GM12878 (cell line): Measurements from ENCODE around the gene TGFBR1. TPM values are rescaled to one million over a fixed set of nuclear protein-coding genes. Genes with fewer than 3 reads are reported as not detected.

ENCODE experiments used
- ATAC-seq: fragments of 200-7000 bp; cut with Tn5 transposase; 3 replicates; pipeline ENCODE4 v1.9.1; 2020; ENCODE audit warnings: mild to moderate bottlenecking, moderate library complexity
- BruUV-seq: library from RNA; stranded (reverse); fragments of 400-500 nt; replicated peaks from 2 replicates; lab custom pipeline; 2021; lab: Mats Ljungman, UMichigan
- CTCF ChIA-PET: fragments of 300-600 bp; sonication (Branson Sonifier 250); formaldehyde crosslinking; extraction: SDS; loops from one replicate; lab custom pipeline; 2021; ENCODE audit warnings: inconsistent platforms; lab: Yijun Ruan, JAX
- POLR2A ChIA-PET: fragments of 350-600 bp; formaldehyde crosslinking; extraction: SDS; loops from one replicate; lab custom pipeline; 2021; ENCODE audit warnings: inconsistent platforms; lab: Charles Lee
- RAD21 ChIA-PET: fragments of 300-600 bp; sonication (Branson Sonifier 250); formaldehyde crosslinking; loops from one replicate; lab custom pipeline; 2023; ENCODE audit warnings: antibody characterized with exemption; ENCODE audit not compliant: unreplicated experiment; lab: Charles Lee
- SMC1A ChIA-PET: fragments of 300-600 bp; sonication (Branson Sonifier 250); formaldehyde crosslinking; loops from one replicate; lab custom pipeline; 2023; ENCODE audit not compliant: unreplicated experiment, uncharacterized antibody; lab: Charles Lee
- DNase-seq: peaks from one replicate; pipeline ENCODE4 v3.0.0-alpha.2; 2011; ENCODE audit warnings: low read depth, low spot score
- FAIRE-seq: peaks from 3 replicates; lab custom pipeline; 2011; peaks lifted over from hg19 to GRCh38; lab: Jason Lieb, UNC
- H2AFZ ChIP-seq: 2 replicates; pipeline ENCODE4 v1.6.0; 2011; ENCODE audit warnings: low read depth, low read length, control low read depth; ENCODE audit not compliant: control insufficient read depth
- H3K27ac ChIP-seq: 2 replicates; pipeline ENCODE4 v1.5.1; 2011; ENCODE audit warnings: control low read depth; ENCODE audit not compliant: control insufficient read depth, insufficient read depth
- H3K27me3 ChIP-seq, 2 experiments: replicated peaks in 1 of 2; 2 replicates each; pipeline versions ENCODE4 v1.6.0 to v1.6.1; 2011; ENCODE audit warnings: low read length in 1 of 2; ENCODE audit not compliant: control insufficient read depth in 2 of 2, insufficient read depth in 2 of 2
- H3K36me3 ChIP-seq, 2 experiments: 2 replicates each; pipeline ENCODE4 v1.5.1; 2011; ENCODE audit warnings: low read length in 1 of 2; ENCODE audit not compliant: control insufficient read depth in 2 of 2, insufficient read depth in 2 of 2
- H3K4me1 ChIP-seq: 2 replicates; pipeline ENCODE4 v1.6.1; 2011; ENCODE audit warnings: mild to moderate bottlenecking, low read length, moderate library complexity, mixed read lengths; ENCODE audit not compliant: control insufficient read depth, insufficient read depth
- H3K4me2 ChIP-seq: 2 replicates; pipeline ENCODE4 v1.6.0; 2011; ENCODE audit warnings: control low read depth; ENCODE audit not compliant: control insufficient read depth, insufficient read depth
- H3K4me3 ChIP-seq: fragments of 200-600 bp; sonication (generic); 2 replicates; pipeline ENCODE4 v1.5.1; 2016
- H3K79me2 ChIP-seq: 2 replicates; pipeline ENCODE4 v1.6.0; 2011; ENCODE audit warnings: low read length; ENCODE audit not compliant: control insufficient read depth, insufficient read depth
- H3K9ac ChIP-seq: 2 replicates; pipeline ENCODE4 v1.8.0; 2011; ENCODE audit warnings: low read length, control low read depth, mixed read lengths; ENCODE audit not compliant: control insufficient read depth, insufficient read depth
- H3K9me3 ChIP-seq: replicated peaks from 3 replicates; pipeline ENCODE4 v1.5.1; 2011; ENCODE audit warnings: mild to moderate bottlenecking, low read length; ENCODE audit not compliant: control insufficient read depth, insufficient read depth
- H4K20me1 ChIP-seq: 2 replicates; pipeline ENCODE4 v1.6.0; 2011; ENCODE audit not compliant: control insufficient read depth, insufficient read depth
- EGR1 ChIP-seq, 2 experiments: IDR thresholded peaks; 1 replicate in 1 of 2; 2 replicates in 1 of 2; pipeline ENCODE4 v1.6.1; 2011 to 2012; ENCODE audit warnings: low read depth in 2 of 2, low read length in 2 of 2, borderline replicate concordance in 1 of 2, mild to moderate bottlenecking in 1 of 2, moderate library complexity in 1 of 2
- SMC3 ChIP-seq: IDR thresholded peaks from 2 replicates; pipeline ENCODE4 v1.6.1; 2011; ENCODE audit warnings: low read length, improper control_type of control experiment, borderline replicate concordance
- TCF3 ChIP-seq: IDR thresholded peaks from 2 replicates; pipeline ENCODE4 v1.6.1; 2012; ENCODE audit warnings: low read depth, mild to moderate bottlenecking, low read length, borderline replicate concordance; ENCODE audit not compliant: insufficient read depth
- ZNF24 ChIP-seq: fragments of 450-650 bp; IDR thresholded peaks from 2 replicates; pipeline ENCODE4 v1.6.1; 2017; ENCODE audit warnings: antibody characterized with exemption, mild to moderate bottlenecking
- WGBS: methylation state at CpG from one replicate; pipeline ENCODE4 v1.1.6; 2016; ENCODE audit warnings: low lambda C conversion rate; ENCODE audit not compliant: insufficient replicate concordance, insufficient coverage; ENCODE audit errors: missing lambda C conversion rate; 5-methylcytosine and 5-hydroxymethylcytosine counted together
- in situ Hi-C: fragments of 300-500 bp; cut with MboI; formaldehyde crosslinking; loops from 9 replicates; pipeline ENCODE4 v1.14.3; 2018; ENCODE audit warnings: mixed read lengths
- intact Hi-C: fragments of 100-400 bp; cut with micrococcal nuclease; formaldehyde crosslinking; loops from one replicate; pipeline ENCODE4 v1.14.2; 2022; ENCODE audit not compliant: unreplicated experiment
- polyA plus RNA-seq, 11 experiments: library from polyadenylated mRNA; depleted of rRNA in 4 of 11; unstranded in 6 of 11; stranded (reverse) in 5 of 11; fragments of >200 nt; fragmentation: Nextera tagmentation in 4 of 11; fragmentation: Illumina TruSeq in 1 of 11; extraction: Ambion mirVana in 4 of 11; extraction: Trizol in 1 of 11; gene quantifications; 1 replicate in 1 of 11; 2 replicates in 10 of 11; pipeline versions ENCODE4 v1.2.1 to v1.2.3, GENCODE V29; 2011 to 2016; ENCODE audit warnings: inconsistent platforms in 2 of 11, missing spikeins in 2 of 11, low read depth in 1 of 11
- total RNA-seq, 4 experiments: library from RNA; depleted of rRNA in 3 of 4; stranded (reverse); fragments of >200 nt in 3 of 4; fragmentation: Illumina TruSeq in 1 of 4; extraction: Trizol in 1 of 4; gene quantifications; 2 replicates each; pipeline versions ENCODE4 v1.2.1 to v1.2.3, GENCODE V29; 2013 to 2021

TGFBR1 gene
- total and polyA plus RNA-seq, 10 of the 15 experiments (the other 5 are each of a cell fraction or from before 2014, with no cell fraction given), result 2.9 to 27.2 (median 16.6) TPM

DNA sequence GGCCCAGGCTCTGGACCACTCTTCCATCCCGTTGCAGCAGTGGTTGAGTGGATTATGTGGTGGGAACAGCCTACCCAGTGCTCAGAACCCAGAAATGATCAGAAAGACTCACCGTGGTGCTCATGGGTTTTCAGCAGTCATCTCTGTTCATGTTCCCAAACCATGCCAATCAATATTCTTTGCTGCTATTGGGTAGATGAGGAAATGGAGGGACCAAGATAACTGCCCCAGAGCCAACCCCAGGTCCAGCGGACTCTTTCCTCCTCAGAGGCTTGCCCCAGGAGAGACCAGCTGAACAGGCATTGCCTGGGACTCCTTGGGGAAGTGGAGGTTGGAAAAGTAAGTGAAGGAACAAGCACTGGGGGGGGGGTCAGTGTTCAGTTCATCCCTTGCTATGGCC, 78.7 kb downstream of the TGFBR1 start:
- no peaks in the 10 kb centered on the region for H3K27me3 ChIP-seq
- ChIA-PET CTCF (interaction anchor here (0.5 to 9.3 kb wide), 24 partner anchors 11 to 1389 kb away, joined by 3 to 131 read pairs (median 5); partner anchors contain the start of genes ALG2 and SEC61B), SMC1A (interaction anchor here (0.9 to 12.4 kb wide), 13 partner anchors 11 to 1141 kb away, joined by 3 to 189 read pairs (median 11); partner anchors contain the start of genes ALG2 and SEC61B), POLR2A (interaction anchor here (0.6 to 2.4 kb wide), 7 partner anchors 19 to 978 kb away, joined by 3 to 11 read pairs (median 6); partner anchors contain the start of genes ALG2 and SEC61B), RAD21 (interaction anchor here (0.5 to 13.6 kb wide), 18 partner anchors 10 to 1035 kb away, joined by 3 to 147 read pairs (median 6); partner anchors contain the start of genes ALG2 and SEC61B)
- H3K36me3 ChIP-seq, result no peaks in the 10 kb centered on the region
- H3K4me2 ChIP-seq, result no peak overlapping the region
- H3K27ac ChIP-seq, result peak overlapping the region; percentile 49
- H3K4me3 ChIP-seq, result no peak overlapping the region
- intact Hi-C loops (loop anchor here (1.0 to 10.0 kb wide), 13 partner anchors 20 to 1251 kb away; partner anchors contain the start of genes ERP44, INVS, NR4A3 and SEC61B), in situ Hi-C loops (loop anchor here (5.0 to 10.0 kb wide), 5 partner anchors 51 to 1141 kb away; no protein-coding TSS in a partner anchor)
- peaks cover 77% of the 10 kb centered on the region for H3K4me1 ChIP-seq
- H3K9ac ChIP-seq, result peak overlapping the region; percentile 28; the same call in 1 of the 2 replicates
- DNase-seq (no peak), FAIRE-seq (no peak), ATAC-seq (no peak)
- H3K9me3 ChIP-seq, result no peaks in the 10 kb centered on the region
- H3K79me2 ChIP-seq, result no peaks in the 10 kb centered on the region
- H4K20me1 ChIP-seq, result no peaks in the 10 kb centered on the region
- BruUV-seq, result TSS peak; percentile 65
- 78% methylated on average over 3 of the region's 3 CpGs for WGBS
- TF ChIP-seq TCF3 (no peak), ZNF24 (no peak)
- no peak overlapping the region for H2AFZ ChIP-seq

DNA sequence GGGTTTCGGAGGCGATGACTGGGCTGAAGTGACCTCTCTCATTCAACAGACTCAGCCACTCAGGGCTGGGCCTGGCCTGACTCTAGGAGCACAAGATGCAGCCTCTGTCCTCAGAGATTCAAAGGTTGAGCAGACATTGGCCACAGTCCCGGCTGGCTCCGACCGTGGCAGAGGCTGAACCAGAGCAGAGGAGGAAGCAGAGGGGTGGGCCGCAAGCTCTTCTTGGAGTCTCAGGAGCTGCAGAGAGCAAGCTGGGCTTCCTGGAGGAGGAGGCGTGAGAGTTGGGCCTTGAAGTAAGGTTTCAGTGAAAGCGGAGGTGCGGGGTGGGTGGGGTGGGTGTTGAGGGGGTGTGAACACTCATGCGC, 79.2 kb downstream of the TGFBR1 start:
- Histone ChIP-seq H3K27ac (peak overlapping the region; percentile 49), H3K4me1 (peaks cover 73% of the 10 kb centered on the region), H3K79me2 (no peaks in the 10 kb centered on the region), H3K9ac (peak overlapping the region; percentile 28; the same call in 1 of the 2 replicates), H3K9me3 (no peaks in the 10 kb centered on the region), H2AFZ (peak overlapping the region; percentile 75), H4K20me1 (no peaks in the 10 kb centered on the region), H3K36me3 (no peaks in the 10 kb centered on the region), H3K4me3 (no peak overlapping the region), H3K4me2 (peak overlapping the region; percentile 60; the same call in 1 of the 2 replicates), H3K27me3 (no peaks in the 10 kb centered on the region)
- FAIRE-seq (no peak), ATAC-seq (no peak), DNase-seq (no peak)
- in situ Hi-C loops, result loop anchor here (5.0 to 10.0 kb wide), 5 partner anchors 52 to 1141 kb away; no protein-coding TSS in a partner anchor
- CTCF ChIA-PET, result interaction anchor here (0.5 to 9.3 kb wide), 41 partner anchors 8 to 1253 kb away, joined by 3 to 131 read pairs (median 5); partner anchors contain the start of genes ALG2 and SEC61B
- RAD21 ChIA-PET, result interaction anchor here (0.6 to 13.6 kb wide), 20 partner anchors 10 to 1140 kb away, joined by 3 to 147 read pairs (median 5); partner anchors contain the start of genes ALG2 and SEC61B
- POLR2A ChIA-PET, result interaction anchor here (0.6 to 1.5 kb wide), 3 partner anchors 38 to 70 kb away, joined by 3 to 11 read pairs (median 3); partner anchors contain the start of genes ALG2 and SEC61B
- BruUV-seq, result no TSS peak
- SMC1A ChIA-PET, result interaction anchor here (0.7 to 12.4 kb wide), 27 partner anchors 8 to 1141 kb away, joined by 3 to 189 read pairs (median 6); partner anchors contain the start of genes ALG2, NR4A3 and SEC61B
- TF ChIP-seq SMC3, result no peak
- peak in 1 of 2 experiments; percentile 72; a peak in 2 of 3 replicates for TF ChIP-seq EGR1 (IDR thresholded peaks at IDR 0.05; ENCODE audit: borderline replicate concordance in 1 of 2, low read depth in 2 of 2, low read length in 2 of 2)
- WGBS, result 37% methylated on average over 8 of the region's 10 CpGs
- intact Hi-C loops, result loop anchor here (1.0 to 10.0 kb wide), 13 partner anchors 21 to 1251 kb away; partner anchors contain the start of genes ERP44, INVS, NR4A3 and SEC61B
